ENCODE data around the gene YARS1.

YARS1 gene

DNA sequence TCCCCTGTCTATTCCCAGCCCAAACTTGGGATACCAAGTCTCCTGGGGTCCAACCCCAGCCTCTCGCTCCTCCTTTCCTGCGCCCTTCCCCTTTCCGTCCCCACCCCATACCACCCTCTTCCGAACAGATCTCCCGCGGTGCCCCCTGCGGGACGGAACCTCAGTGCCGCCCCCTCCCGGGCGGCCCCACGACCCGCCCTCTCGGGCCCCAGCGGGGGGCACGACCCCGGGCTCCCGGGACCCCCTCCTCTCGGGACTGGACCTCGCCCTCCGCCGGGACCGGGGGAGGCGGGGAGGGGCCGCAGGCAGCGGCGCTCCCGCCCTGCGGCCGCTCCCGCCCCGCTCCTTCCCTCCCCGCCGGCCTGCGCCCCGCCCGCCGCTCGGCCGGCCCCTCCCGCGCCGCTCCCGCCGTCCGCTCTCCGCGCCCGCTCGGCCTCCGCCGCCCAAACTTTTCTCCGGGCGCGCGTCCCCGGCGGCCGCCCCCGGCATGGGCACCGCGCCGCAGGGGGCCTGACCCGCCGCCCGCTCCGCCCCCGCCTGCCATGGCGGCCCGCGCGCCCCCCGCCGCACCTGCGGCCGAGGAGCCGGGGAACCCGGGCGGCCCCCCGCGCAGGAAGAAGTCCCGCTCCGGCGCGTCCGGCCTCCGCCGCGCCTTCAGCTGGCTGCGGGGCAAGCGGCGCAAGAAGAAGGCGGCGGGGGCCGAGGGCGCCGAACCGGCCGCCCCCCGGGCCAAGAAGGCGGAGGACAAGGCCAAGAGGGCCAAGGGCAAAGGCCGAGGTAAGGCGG lies 75.6 kb downstream of the YARS1 start:
- DNase-seq = no peak

DNA sequence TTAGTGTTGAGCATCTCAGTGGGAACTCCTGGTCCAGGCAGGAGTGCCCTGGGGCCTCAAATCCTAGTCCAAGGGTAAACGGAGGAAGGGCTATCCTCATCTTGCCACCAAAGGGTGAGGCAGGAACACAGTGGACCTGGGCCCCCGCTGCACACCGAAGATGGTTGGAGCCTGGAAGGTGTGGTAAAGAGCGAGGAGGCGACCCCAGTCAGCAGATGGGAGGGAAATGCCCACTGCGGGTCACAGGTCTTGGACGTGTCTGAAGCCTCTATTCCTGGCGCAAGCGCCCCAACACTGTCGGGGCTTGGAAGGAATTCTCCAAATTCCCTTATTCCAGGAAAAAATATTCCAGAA lies 76.1 kb downstream of the YARS1 start:
- no peak for DNase-seq

DNA sequence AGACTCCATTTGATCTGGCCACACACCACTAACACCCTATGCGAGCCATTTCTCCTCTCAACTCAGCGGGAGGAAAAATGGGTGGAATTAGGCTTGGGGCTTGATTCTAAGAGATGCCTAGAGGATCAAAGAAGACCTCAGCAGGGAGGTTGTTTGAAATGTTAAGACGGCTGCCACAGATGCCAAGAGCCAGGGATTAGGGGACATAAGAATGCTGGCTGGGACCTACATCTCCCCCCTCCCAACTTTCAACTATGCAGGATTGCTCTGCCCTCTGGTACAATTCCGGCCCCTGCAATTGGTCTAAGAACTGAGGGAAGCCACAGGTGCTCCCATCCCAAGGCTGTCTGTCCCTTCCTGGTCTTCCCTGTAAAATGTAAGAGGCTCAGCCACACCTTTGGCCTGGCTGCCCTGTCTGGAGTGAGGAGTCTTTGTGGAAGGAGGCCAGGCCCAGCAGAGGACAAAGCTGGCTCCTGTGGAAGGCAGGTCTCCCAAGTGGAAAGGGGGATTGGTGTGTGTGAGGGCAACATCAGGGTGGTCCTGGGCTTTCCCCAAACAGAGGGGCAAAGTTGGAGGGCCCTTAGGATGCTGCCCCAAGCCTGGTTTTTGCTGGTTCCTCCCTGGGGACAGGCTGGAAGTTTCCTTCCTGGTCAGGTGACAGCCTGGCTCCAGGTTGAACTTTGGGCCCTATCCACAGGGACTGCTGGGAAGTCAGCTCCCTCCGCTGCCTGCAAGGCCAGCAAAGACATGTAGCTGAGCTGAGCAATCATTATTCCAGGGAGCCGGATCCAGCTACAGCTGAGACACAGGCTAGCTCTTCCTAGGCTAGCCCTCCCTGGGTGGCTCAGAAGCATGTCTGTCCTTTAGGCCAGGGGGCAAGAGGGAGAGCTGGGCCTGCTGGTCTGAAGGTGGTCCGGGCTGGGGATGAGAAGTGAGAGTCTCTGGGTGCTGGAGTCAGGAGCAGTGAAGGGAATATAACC lies 80.1 kb downstream of the YARS1 start:
- DNase-seq = no peak

DNA sequence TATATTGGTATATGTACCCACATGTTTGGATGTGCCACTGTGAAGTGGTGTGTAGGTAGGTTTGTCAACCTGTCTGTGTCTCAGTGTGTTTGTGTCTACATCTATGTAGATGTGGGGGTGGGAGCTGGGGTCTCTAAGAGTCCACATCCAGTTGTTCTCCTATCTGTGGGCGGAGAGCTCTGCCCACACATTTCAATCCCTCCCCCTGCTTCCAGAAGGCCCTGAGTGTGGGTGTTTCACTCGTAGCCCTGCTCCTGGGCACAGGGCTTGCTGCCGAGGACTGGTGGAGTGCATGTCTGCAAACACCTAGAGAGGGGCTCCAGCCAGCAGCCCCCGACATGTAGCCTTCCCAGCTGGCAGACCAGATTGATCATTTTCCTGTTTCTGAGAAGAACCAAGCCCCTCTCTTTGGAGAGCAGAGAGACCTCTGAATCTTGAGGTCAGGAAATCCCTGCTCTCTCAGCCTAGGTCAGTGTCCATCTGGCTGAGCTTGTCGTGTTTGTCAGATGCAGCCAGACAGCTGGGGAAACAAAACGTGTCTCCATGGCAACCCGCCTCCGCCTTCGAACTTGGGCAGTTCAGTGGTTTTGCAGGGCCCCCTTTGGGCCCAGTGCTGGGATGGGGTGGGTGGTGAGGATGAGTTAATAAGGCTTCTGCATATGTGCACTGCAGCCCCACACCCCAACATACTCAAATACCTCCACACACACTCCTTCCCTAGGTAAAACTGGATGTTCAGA lies 83.4 kb downstream of the YARS1 start:
- DNase-seq = no peak

DNA sequence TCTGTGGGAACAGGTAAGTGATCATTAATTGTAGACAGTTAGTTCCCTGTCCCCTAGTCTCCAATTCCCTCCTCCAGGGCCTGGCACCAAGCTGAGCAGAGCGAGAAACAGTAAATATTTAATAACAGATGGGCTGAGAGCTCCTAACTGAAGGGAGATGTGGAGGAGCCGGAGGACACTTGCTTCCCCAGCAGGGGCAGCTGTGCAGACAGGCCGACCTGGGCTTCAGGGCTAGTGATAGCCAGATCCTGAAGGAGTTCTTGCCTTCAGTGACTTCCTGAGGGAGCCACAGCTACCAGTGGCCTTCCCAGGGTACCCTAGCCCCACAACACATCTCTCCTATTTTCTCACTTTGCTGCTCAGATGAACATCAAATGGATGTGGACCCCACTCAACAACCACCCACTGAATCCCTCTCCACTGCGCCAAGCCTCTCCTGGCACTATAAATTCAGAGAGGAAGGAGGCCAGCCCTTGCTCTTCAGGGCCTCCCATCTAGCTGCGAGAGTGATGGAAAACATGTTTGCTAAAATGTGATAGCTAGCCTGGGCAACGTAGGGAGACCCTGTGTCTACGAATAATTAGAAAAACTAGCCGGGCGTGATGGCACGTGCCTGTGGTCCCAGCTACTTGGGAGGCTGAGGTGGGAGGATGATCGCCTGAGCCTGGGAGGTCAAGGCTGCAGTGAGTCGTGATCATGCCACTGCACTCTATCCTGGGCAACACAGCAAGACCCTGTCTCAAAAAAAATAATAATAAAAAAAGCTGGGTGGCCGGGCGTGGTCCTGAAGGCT lies 87.7 kb downstream of the YARS1 start:
- no peak for DNase-seq

DNA sequence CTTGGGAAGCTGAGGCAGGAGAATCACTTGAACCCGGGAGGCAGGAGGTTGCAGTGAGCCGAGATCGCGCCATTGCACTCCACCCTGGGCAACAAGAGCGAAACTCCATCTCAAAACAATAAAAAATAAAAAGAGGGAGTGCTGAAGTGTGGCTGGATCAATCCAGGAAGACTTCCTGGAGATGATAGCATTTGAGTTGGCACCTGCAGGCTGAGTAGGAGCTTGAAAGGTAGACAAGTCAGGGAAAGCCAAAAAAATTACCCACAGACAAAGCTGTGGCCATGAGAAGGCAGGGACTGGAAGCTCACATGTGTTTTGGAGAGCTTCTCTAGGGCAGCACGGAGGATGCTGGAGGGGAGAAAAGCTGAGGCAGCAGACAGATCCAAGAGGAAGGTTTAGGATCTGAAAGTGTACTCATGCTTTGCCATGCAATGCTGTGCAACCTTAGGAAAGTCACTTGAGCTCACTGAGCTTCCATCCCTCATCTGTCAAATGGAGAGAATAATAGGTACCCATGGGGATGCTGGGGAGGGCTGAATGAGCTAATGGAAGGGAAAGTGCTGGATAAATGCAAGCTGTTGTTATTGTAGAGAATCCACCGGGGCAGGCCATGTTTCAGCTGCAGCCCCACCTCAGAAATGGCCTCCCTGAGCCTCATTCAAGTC lies 88.6 kb downstream of the YARS1 start:
- DNase-seq = no peak

DNA sequence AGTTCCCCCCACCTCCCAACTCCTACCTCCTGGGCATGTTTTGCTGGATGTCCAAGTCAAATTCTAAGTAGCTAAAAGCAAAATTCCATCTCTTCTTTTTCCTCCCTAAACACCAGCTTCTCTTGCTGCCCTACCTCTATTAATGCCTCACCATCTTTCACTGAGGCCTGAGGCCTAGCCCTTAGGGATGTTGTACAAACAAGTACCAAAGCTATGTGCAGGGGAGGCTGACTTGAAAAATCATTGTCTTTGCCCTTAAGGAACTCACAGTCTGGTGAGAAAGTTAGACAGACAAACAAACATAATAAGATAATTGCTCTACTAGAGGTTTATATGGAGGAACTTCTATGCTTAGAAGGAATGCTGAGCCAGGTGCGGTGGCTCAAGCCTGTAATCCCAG lies 89.3 kb downstream of the YARS1 start:
- DNase-seq = no peak

DNA sequence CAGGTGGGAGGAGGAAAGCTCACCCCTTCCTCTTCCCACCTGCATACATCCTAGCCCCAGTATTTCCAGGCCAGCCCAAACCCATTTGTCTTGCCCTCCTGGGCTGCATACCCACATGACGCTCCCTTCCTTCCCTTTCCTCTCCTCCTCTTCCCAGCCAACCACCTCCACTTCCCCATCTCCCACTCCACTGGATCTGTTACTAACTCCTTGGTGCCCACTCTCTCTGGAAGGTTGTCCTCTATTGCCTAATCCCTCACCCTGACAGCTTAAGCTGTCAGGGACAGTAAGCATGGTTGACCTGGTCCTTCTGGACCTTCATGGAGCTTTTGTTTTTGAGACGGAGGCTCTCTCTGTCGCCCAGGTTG lies 91.6 kb downstream of the YARS1 start:
- no peak for DNase-seq
